Stimulated activated CD8-positive, alpha-beta memory T cell treated with anti-CD3 and anti-CD28 coated beads, Interleukin-12 subunit alpha, Interleukin-12 subunit beta, amount 100 ng/mL, for 4 hours (primary cell): ENCODE measurements around the gene LRRC15.

Experiments used
- DNase-seq: peaks from one replicate; pipeline ENCODE4 v3.0.0-alpha.2; 2020; ENCODE audit warnings: low read depth

Gene LRRC15

GRCh38 chr3:194360568-194360967 is 9.0 kb downstream of the LRRC15 start:
- DNase-seq = no peak

GRCh38 chr3:194357681-194358080 is 11.9 kb downstream of the LRRC15 start:
- DNase-seq = no peak

DNA sequence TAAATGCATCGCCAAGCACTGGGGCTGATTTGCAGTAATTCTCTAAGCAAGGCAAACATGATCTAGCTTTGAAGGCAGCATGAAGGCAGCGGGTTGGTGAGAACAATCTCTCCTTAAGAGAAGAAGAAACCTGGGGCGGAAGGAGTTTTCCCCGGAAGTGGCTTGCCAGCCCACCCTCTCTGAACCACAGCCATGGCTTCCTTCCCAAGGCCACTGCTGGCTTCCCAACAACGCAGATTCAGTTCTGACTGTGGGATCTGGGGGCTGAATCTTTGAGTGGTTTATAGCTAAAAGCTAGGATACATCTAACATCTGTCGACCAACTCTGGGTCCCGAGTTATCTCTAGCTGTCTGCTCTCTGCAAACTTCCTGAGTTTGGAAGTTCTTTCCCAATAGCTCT is 14.2 kb downstream of the LRRC15 start:
- no peak for DNase-seq

DNA sequence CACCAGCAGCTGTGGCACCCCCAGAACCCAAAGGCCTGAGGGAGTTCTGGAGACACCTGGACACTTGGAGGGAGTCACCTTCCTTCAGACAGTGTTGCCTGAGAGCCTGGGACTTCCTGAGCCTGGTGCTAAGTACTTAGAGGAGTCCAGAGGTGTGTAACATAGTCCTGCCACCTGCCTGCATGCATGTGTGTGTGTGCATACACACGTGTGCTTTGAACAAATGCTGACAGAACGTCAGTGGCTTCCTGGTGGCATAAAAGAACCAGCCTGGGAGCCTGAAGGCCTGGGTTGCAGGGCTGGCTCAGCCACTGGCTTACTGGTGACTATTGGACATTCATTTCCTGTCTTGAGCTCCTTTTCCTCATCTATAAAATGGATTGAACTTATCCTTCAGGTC is 15.2 kb downstream of the LRRC15 start:
- DNase-seq = no peak

DNA sequence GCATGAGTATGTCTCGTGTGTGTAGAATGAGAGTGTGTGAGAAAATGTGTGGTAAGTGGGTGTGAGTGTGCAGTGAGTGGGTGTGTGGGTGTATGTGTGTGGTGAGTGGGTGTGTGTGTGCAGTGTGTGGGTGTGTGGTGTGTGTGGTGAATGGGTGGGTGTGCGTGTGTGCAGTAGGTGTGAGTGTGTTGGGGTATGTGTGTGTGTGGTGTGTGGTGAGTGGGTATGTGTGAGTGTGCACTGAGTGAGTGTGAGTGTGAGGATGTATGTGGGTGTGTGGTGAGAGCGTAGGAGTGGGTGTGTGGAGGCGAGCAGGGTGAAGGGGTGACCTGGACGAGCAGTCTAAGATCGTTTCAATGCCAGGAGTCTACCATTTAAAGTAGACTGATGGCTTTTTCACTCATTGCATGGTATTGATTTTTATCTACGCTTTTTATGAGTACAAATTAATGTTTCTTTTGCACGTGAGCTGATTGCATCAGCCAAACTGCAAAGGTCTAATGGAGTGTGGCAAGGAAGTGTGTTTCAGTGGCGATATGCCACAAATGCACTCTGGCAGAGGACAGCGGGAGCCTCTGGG is 16.8 kb downstream of the LRRC15 start:
- DNase-seq = no peak

DNA sequence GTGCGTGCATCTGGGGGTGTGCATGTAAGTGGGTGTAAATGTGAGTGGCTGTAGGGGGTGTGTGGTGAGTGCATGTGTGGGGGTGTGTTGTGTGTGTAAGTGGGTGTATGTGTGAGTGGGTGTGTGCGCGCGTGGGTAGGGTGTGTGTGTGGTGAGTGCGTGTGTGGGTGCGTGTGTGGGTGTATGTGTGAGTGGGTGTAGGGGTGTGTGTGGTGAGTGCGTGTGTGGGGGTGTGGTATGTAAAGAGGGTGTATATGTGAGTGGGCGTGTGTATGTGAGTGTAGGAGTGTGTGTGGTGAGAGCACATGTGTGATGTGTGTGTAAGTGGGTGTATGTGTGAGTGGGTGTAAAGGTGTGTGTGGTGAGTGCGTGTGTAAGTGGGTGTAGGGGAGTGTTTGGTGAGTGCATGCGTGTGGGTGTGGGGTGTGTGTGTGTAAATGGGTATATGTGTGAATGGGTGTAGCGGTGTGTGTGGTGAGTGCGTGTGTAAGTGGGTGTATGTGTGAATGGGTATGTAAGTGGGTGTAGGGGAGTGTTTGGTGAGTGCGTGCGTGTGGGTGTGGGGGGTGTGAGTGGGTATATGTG is 17.5 kb downstream of the LRRC15 start:
- DNase-seq = no peak

DNA sequence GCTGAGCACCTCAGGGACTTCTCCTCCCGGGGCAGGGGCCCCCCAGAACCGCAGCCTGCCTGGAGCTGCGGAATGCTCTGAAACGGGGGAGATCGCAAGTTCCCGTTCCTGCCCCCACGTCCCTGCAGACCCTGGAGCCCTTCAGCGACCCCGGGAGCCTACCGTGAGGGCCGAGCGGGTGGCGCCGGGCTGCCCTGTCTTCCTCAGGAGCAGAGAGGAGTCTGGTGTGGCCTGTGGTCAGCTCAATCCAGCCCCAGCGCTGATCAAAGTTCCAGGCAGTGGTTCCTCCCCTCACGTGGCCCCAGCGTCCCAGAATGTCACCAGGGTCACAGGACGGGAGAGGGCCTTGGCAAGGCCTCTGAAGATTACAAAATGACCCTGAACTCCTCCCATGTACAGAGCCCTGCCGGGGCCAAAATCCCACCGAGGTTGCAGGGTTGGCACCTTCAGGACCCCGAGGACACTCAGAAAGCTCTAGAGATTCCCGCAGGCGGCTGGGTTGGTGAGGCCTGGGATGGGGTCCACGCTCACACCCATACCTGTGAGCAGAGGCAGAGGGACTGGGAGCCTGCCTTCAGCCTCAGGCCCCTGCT is 18.4 kb downstream of the LRRC15 start, which contains the start of gene CPN2:
Gene CPN2, minus strand, starts transcription at position 249 of the 593 bp plus-strand sequence. CDS start 8,626 bp downstream, outside the sequence.
- no peak for DNase-seq

DNA sequence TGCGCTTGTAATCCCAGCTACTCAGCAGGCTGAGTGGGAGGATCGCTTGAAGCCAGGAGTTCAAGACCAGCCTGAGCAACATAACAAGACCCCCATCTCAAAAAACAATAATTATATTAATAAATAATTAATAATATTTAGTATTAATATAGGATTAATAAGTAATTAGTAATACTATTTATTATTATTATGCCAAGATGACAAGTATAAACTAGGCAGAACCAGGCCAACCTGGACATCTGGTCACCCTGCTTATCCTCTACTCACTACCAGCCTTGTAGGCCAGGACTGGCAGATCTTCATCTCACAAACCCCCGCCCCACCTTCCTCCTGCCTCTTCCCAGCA is 18.8 kb downstream of the LRRC15 start:
- DNase-seq = no peak

DNA sequence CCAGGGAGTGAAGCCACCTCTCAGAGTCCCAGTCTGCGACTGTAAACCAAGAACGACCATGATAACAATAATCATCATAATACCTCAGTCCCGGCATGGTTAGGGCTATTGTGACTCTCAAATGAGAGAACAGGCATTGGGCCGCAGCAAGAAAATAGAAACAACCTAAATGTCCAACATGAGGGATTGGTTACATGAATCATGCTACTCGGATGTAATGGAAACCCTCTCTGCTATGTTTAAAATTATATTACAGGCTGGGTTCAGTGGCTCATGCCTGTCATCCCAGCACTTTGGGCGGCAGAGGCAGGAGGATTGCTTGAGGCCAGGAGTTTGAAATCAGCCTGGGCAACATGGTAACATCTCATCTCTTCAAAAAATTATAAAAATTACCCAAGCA is 21.2 kb downstream of the LRRC15 start:
- DNase-seq = no peak

DNA sequence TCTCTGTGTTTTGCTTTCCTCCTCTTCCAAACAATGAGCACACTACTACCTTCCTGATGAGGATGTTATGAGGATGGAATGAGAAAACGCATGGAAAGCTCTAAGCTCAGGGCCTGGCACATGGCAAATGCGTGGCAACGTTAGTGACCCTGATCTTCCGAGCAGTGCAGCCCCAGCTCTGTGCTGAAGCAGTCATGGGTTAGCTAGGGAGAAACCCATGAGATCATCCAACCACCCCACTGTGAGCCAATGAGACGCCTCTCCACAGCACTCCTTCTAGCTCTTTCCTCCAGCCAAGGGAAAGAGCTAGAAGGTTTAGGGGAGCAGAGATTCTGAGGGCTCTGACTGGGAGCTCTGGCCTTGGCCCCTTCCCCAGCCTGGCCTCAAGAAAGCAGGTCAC is 22.9 kb downstream of the LRRC15 start:
- no peak for DNase-seq

- no peak for DNase-seq
Measured at GRCh38 chr3:194346035-194346434, 23.5 kb downstream of the LRRC15 start.

DNA sequence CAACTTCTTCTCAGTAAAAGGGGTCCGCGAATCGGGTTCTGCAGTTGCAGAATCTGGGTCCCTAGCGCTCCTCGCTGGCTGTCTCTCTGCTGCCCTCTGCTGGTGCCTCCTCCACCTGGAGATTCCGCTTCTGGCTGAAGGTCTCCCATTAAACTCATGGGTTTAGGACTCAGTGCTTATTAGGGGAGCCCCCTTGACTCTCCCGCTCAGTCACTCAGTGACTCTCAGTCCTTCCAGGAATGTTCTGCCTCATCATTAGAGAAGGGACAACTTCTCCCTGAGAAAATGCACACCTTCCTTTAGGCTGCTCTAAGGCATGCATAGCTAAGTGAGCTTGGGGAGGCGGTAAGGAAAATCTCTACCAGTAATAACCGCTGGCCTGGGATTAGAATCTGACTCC is 25.5 kb downstream of the LRRC15 start:
- DNase-seq = peak; percentile 39

DNA sequence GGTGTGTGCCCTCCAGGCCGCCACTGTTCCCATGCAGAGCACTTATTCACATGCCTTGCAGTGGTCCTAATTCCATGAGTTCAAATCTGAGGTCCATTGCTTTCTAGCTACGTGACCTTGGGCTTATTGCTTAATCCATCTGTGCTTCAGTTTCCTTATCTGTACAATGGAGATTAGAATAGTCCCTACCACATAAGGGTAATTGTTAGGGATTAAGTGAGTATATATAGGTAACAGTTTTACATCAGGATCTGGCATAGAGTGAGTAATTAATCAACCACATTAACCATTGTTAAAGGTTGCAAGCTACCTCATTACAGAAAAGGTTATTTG is 26.0 kb downstream of the LRRC15 start:
- no peak for DNase-seq

DNA sequence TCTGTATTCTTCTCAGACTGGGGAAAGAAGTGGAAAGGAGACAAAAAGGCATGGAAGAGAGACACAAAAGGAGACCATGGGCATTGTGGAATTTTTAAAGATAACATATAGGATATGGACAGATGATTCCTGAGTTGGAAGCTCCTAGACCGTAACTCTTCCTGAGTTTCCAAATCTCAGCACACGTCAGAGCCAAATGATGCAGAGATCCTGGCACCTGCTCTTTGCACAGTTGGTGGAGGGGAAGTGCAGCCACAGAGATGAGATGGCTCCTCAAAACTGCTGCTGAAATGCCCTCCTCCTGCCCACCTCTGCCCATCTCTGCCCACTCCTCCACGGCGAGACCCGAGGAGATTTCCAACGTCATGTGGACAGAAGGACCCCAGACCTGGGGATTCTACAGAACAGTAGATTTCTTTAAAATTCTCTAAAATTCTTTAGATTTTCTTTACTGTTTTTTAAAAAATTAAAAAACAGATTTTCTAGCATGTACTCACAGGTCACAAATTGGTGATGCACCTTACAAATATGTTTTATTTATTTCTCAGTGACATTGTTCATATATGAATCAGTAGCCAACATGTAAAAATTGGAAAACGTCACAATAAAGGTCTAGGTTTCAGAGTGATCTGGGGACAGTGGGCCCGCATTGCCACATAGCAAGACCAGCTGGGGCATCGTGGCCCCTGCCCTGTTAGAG is 26.5 kb downstream of the LRRC15 start:
- DNase-seq = no peak

DNA sequence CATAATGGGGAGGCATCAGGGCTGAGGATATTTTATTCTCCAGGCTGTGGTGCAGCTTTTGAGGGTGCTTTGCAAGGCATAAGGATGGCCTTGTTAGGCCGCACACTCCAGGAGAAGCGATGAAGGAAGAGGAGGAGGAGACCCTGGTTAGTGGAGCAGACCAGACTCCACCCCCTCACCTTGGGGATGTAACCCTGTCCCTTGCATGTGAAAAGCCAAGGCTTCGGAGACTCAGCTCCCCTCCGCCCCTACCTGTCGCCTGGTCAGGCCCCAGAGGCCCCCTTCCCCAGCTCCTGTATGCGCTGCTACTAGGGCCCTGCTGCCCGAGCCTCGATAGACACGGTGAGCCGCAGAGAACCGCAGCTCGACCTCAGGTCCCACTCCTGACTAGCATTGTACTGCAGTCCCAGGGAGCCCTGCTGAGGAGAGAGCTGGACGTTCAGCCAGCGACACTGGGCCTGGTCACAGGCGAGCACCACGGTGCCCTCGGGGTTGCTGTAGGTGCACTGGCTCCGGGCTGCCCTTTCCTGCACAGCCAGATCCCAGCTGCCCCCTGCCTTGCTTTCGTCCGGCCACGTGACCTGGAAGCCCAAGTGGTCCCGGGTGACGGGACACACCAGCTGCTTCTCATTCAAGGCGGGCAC is 28.7 kb downstream of the LRRC15 start:
- DNase-seq = no peak

- no peak for DNase-seq
Measured at GRCh38 chr3:194339840-194340239, 29.7 kb downstream of the LRRC15 start.

GRCh38 chr3:194339356-194339755 is 30.2 kb downstream of the LRRC15 start:
- no peak for DNase-seq

- DNase-seq = no peak
Measured at GRCh38 chr3:194337965-194338753, 31.4 kb downstream of the LRRC15 start.

- DNase-seq = no peak
Measured at GRCh38 chr3:194336601-194337355, 32.8 kb downstream of the LRRC15 start.

- DNase-seq = no peak
Measured at GRCh38 chr3:194333981-194334320, 35.6 kb downstream of the LRRC15 start.

- peak; percentile 73 for DNase-seq
Measured at GRCh38 chr3:194333212-194333980, 36.1 kb downstream of the LRRC15 start.
